H1 (cell line): ENCODE data around the gene CYP51A1. TPM values are rescaled to one million over a fixed set of nuclear protein-coding genes. Genes with fewer than 3 reads are reported as not detected.

Experiments used
- CTCF ChIA-PET: fragments of 300-600 bp; sonication (Branson Sonifier 250); formaldehyde crosslinking; loops from one replicate; lab custom pipeline; 2021; ENCODE audit not compliant: partially characterized antibody; lab: Charles Lee
- POLR2A ChIA-PET: fragments of 300-600 bp; sonication (Branson Sonifier 250); formaldehyde crosslinking; loops from one replicate; lab custom pipeline; 2021; ENCODE audit warnings: inconsistent platforms; ENCODE audit not compliant: partially characterized antibody; lab: Charles Lee
- DNase-seq, 2 experiments: peaks; one replicate each; pipeline versions ENCODE4 v3.0.0 to v3.0.0-alpha.2; 2010 to 2022; ENCODE audit warnings: low spot score in 2 of 2, low read depth in 1 of 2, mixed read lengths in 1 of 2
- FAIRE-seq: peaks from 2 replicates; lab custom pipeline; 2011; peaks lifted over from hg19 to GRCh38; lab: Jason Lieb, UNC
- H2AFZ ChIP-seq: 2 replicates; pipeline ENCODE4 v1.8.1; 2012; ENCODE audit warnings: low read length, inconsistent platforms
- H2AK5ac ChIP-seq: 2 replicates; pipeline ENCODE4 v1.6.1; 2013; ENCODE audit warnings: low read depth, low read length
- H2BK120ac ChIP-seq: replicated peaks from 2 replicates; pipeline ENCODE3; 2013; ENCODE audit warnings: low read depth, low read length, inconsistent platforms
- H2BK12ac ChIP-seq: 2 replicates; pipeline ENCODE4 v1.6.1; 2013; ENCODE audit warnings: low read depth, low read length
- H2BK15ac ChIP-seq: 2 replicates; pipeline ENCODE4 v1.6.1; 2013; ENCODE audit warnings: low read length
- H2BK20ac ChIP-seq: 2 replicates; pipeline ENCODE4 v1.6.1; 2013; ENCODE audit warnings: low read length
- H2BK5ac ChIP-seq: 2 replicates; pipeline ENCODE4 v1.6.1; 2013; ENCODE audit warnings: low read depth, low read length
- H3K14ac ChIP-seq: 2 replicates; pipeline ENCODE4 v1.6.1; 2013; ENCODE audit warnings: inconsistent platforms; ENCODE audit not compliant: insufficient read length
- H3K18ac ChIP-seq: 2 replicates; pipeline ENCODE4 v1.6.1; 2013; ENCODE audit warnings: low read length; ENCODE audit errors: extremely low read depth
- H3K23ac ChIP-seq: 2 replicates; pipeline ENCODE4 v1.6.1; 2013; ENCODE audit warnings: inconsistent platforms; ENCODE audit not compliant: insufficient read length
- H3K23me2 ChIP-seq: 2 replicates; pipeline ENCODE4 v1.6.1; 2013; ENCODE audit warnings: low read depth, low read length
- H3K27ac ChIP-seq: 2 replicates; pipeline ENCODE4 v1.6.1; 2011; ENCODE audit warnings: low read depth, low read length, inconsistent platforms
- H3K27me3 ChIP-seq, 4 experiments: replicated peaks in 1 of 4; 1 replicate in 1 of 4; 2 replicates in 3 of 4; pipeline versions ENCODE4 v1.6.1 to v1.8.1; 2011 to 2013; ENCODE audit warnings: low read length in 3 of 4, mild to moderate bottlenecking in 3 of 4, inconsistent platforms in 2 of 4, mixed read lengths in 2 of 4, moderate library complexity in 1 of 4; ENCODE audit not compliant: control insufficient read depth in 3 of 4, insufficient read depth in 3 of 4; ENCODE audit errors: extremely low read depth in 1 of 4
- H3K36me3 ChIP-seq, 4 experiments: 2 replicates each; pipeline versions ENCODE4 v1.6.1 to v1.8.1; 2011 to 2013; ENCODE audit warnings: mild to moderate bottlenecking in 4 of 4, low read length in 3 of 4, moderate library complexity in 2 of 4, control low read depth in 1 of 4, inconsistent platforms in 1 of 4; ENCODE audit not compliant: insufficient read depth in 4 of 4, control insufficient read depth in 2 of 4
- H3K4ac ChIP-seq: replicated peaks from 2 replicates; pipeline ENCODE3; 2013; ENCODE audit warnings: low read length, low read depth, mixed read lengths, inconsistent platforms; ENCODE audit not compliant: insufficient read length
- H3K4me1 ChIP-seq, 4 experiments: replicated peaks in 1 of 4; 1 replicate in 1 of 4; 2 replicates in 3 of 4; pipeline versions ENCODE4 v1.6.1 to v1.8.1; 2011 to 2013; ENCODE audit warnings: low read length in 3 of 4, inconsistent platforms in 2 of 4, mixed read lengths in 1 of 4; ENCODE audit not compliant: insufficient read depth in 4 of 4, control insufficient read depth in 3 of 4
- H3K4me2 ChIP-seq, 2 experiments: 2 replicates each; pipeline versions ENCODE4 v1.6.1 to v1.8.1; 2011 to 2013; ENCODE audit warnings: low read depth in 2 of 2, low read length in 2 of 2, control low read depth in 1 of 2, inconsistent platforms in 1 of 2, mild to moderate bottlenecking in 1 of 2; ENCODE audit not compliant: insufficient read depth in 1 of 2
- H3K4me3 ChIP-seq, 4 experiments: fragments of 200-600, 300-600 bp in 1 of 4; sonication (generic), shearing (Covaris generic), sonication (Bioruptor Twin) in 1 of 4; 2 replicates each; pipeline versions ENCODE4 v1.5.1 to v1.8.1; 2011 to 2016; ENCODE audit warnings: low read length in 4 of 4, low read depth in 3 of 4, control low read depth in 2 of 4, inconsistent platforms in 2 of 4, mild to moderate bottlenecking in 2 of 4, mixed read lengths in 1 of 4, moderate library complexity in 1 of 4; ENCODE audit not compliant: insufficient read depth in 2 of 4; ENCODE audit errors: extremely low read depth in 1 of 4
- H3K56ac ChIP-seq: replicated peaks from 2 replicates; pipeline ENCODE3; 2013; ENCODE audit warnings: low read depth, mild to moderate bottlenecking, mixed read lengths, low read length, inconsistent platforms; ENCODE audit not compliant: insufficient read length
- H3K79me1 ChIP-seq: 2 replicates; pipeline ENCODE4 v1.6.1; 2013; ENCODE audit warnings: low read depth, low read length, control low read depth
- H3K79me2 ChIP-seq, 2 experiments: 2 replicates each; pipeline versions ENCODE4 v1.6.1 to v1.8.1; 2012 to 2013; ENCODE audit warnings: low read length in 2 of 2, mild to moderate bottlenecking in 2 of 2, inconsistent platforms in 1 of 2; ENCODE audit not compliant: insufficient read depth in 2 of 2, control insufficient read depth in 1 of 2
- H3K9ac ChIP-seq, 4 experiments: replicated peaks in 1 of 4; 1 replicate in 1 of 4; 2 replicates in 3 of 4; pipeline versions ENCODE4 v1.6.1 to v1.8.1; 2011 to 2013; ENCODE audit warnings: low read depth in 3 of 4, low read length in 3 of 4, control low read depth in 2 of 4, mild to moderate bottlenecking in 2 of 4, moderate library complexity in 2 of 4, inconsistent platforms in 1 of 4; ENCODE audit errors: extremely low read depth in 1 of 4
- H3K9me3 ChIP-seq, 2 experiments: 2 replicates each; pipeline versions ENCODE4 v1.6.1 to v1.8.1; 2012 to 2013; ENCODE audit warnings: mild to moderate bottlenecking in 2 of 2, moderate library complexity in 2 of 2, control low read depth in 1 of 2, inconsistent platforms in 1 of 2, low read depth in 1 of 2, low read length in 1 of 2, mixed read lengths in 1 of 2; ENCODE audit not compliant: insufficient read depth in 2 of 2
- H4K20me1 ChIP-seq, 2 experiments: replicated peaks in 1 of 2; 2 replicates each; pipeline versions ENCODE3 to v1.8.1; 2011 to 2013; ENCODE audit warnings: inconsistent platforms in 2 of 2, low read length in 2 of 2, mild to moderate bottlenecking in 1 of 2; ENCODE audit not compliant: insufficient read depth in 2 of 2, control insufficient read depth in 1 of 2
- H4K5ac ChIP-seq: 2 replicates; pipeline ENCODE4 v1.6.1; 2013; ENCODE audit warnings: low read length, low read depth, mixed read lengths, inconsistent platforms; ENCODE audit not compliant: insufficient read length
- H4K8ac ChIP-seq: 2 replicates; pipeline ENCODE4 v1.8.0; 2013; ENCODE audit warnings: mild to moderate bottlenecking, moderate library complexity, low read length, inconsistent platforms; ENCODE audit not compliant: insufficient read depth; ENCODE audit errors: extremely low read depth
- H4K91ac ChIP-seq: replicated peaks from 2 replicates; pipeline ENCODE3; 2013; ENCODE audit warnings: low read length, mixed read lengths, inconsistent platforms; ENCODE audit not compliant: insufficient read length
- BCL11A ChIP-seq, 2 experiments: IDR thresholded peaks; one replicate each; pipeline ENCODE4 v1.6.1; 2011; ENCODE audit warnings: low read depth in 2 of 2, low read length in 2 of 2, mild to moderate bottlenecking in 2 of 2
- EZH2 ChIP-seq: fragments of 200-600 bp; sonication (generic); IDR thresholded peaks from 2 replicates; pipeline ENCODE4 v1.7.1; 2012; ENCODE audit warnings: low read depth, mild to moderate bottlenecking, moderate library complexity, low read length, inconsistent platforms; ENCODE audit not compliant: severe bottlenecking
- KDM5A ChIP-seq: fragments of 200-600 bp; IDR thresholded peaks from 2 replicates; pipeline ENCODE4 v1.7.1; 2012; ENCODE audit warnings: mild to moderate bottlenecking, low read length, inconsistent platforms, mixed read lengths
- POU5F1 ChIP-seq: IDR thresholded peaks from 2 replicates; pipeline ENCODE4 v1.6.1; 2011; ENCODE audit warnings: low read depth, mild to moderate bottlenecking, low read length, moderate library complexity
- SAP30 ChIP-seq: fragments of 300-600 bp; sonication (generic); IDR thresholded peaks from 2 replicates; pipeline ENCODE4 v1.7.1; 2012; ENCODE audit warnings: low read length, moderate library complexity, mild to moderate bottlenecking, inconsistent platforms; ENCODE audit not compliant: insufficient read depth, insufficient replicate concordance
- SIRT6 ChIP-seq: IDR thresholded peaks from one replicate; pipeline ENCODE4 v1.7.1; 2012; ENCODE audit warnings: low read length, inconsistent platforms
- SUZ12 ChIP-seq: fragments of 200-600 bp; sonication (generic); IDR thresholded peaks from 2 replicates; pipeline ENCODE4 v1.6.1; 2012; ENCODE audit warnings: mild to moderate bottlenecking, inconsistent platforms, low read length, moderate library complexity, mixed read lengths
- TBP ChIP-seq: IDR thresholded peaks from 2 replicates; pipeline ENCODE4 v1.6.1; 2011; ENCODE audit warnings: low read depth, low read length, improper control_type of control experiment
- WGBS, 2 experiments: shearing (Covaris generic) in 1 of 2; methylation state at CpG; one replicate each; pipeline versions ENCODE4 v1.1.6 to v1.1.7; 2013 to 2015; ENCODE audit warnings: low lambda C conversion rate in 2 of 2, mixed read lengths in 2 of 2, inconsistent platforms in 1 of 2, low coverage in 1 of 2, missing lambda C conversion rate in 1 of 2; ENCODE audit not compliant: insufficient replicate concordance in 2 of 2, insufficient coverage in 1 of 2, insufficient read length in 1 of 2; ENCODE audit errors: extremely low coverage in 1 of 2, missing lambda C conversion rate in 1 of 2; 5-methylcytosine and 5-hydroxymethylcytosine counted together
- polyA plus RNA-seq, 7 experiments: library from polyadenylated mRNA; depleted of rRNA in 3 of 7; stranded (reverse) in 5 of 7; unstranded in 2 of 7; fragments of >200 nt in 5 of 7; fragments of 200-250 nt in 2 of 7; gene quantifications; 1 replicate in 5 of 7; 2 replicates in 1 of 7; 4 replicates in 1 of 7; pipeline versions ENCODE4 v1.2.1 to v1.2.3, GENCODE V29; 2011 to 2013; ENCODE audit warnings: missing spikeins in 2 of 7, mixed read lengths in 2 of 7
- total RNA-seq: library from RNA; stranded (reverse); fragmentation: NEBNext Ultra II Directional; extraction: Animal tissue kit (Norgen Biotek cat#: 25700); gene quantifications from 2 replicates; pipeline ENCODE4 v1.2.1, GENCODE V29; 2021

Gene CYP51A1
- total and polyA plus RNA-seq, 2 of the 8 experiments (the other 6 are each of a cell fraction or from before 2014, with no cell fraction given), result 9.8 to 111 TPM

DNA sequence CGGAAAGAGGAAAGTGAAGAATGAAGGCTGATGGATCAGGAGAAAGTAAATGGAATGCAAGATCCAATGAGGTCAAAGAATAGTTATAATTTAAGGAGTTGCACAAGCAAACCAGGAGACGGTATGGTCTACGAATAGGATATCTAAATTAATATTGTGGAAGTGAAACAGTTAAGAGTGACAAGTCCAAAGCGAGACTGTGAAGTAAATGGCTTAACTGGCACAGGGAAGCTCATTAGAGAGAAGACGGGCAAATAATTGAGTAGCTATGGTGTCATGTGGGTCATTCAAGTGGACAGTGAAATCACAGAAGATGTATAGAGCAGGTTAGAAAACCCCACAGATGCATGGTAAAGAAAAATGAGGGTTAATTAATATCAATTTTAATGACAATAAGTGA lies 3.2 kb downstream of the CYP51A1 start:
- Histone ChIP-seq H3K23me2 (no peaks in the 10 kb centered on the region; the same call in 1 of the 2 replicates), H2BK15ac (no peak overlapping the region), H4K20me1 (peaks cover 0 to 7% of the 10 kb centered on the region in 2 experiments), H2BK12ac (no peak overlapping the region), H3K9me3 (no peaks in the 10 kb centered on the region), H3K4ac (no peak overlapping the region), H3K23ac (no peak overlapping the region), H3K4me2 (no peak overlapping the region), H3K27me3 (no peaks in the 10 kb centered on the region), H3K56ac (no peak overlapping the region), H3K18ac (no peak overlapping the region), H4K91ac (no peak overlapping the region), H2AFZ (no peak overlapping the region), H3K79me1 (no peaks in the 10 kb centered on the region; the same call in 1 of the 2 replicates), H3K27ac (no peak overlapping the region), H2BK20ac (no peak overlapping the region), H3K79me2 (peaks cover 6 to 47% of the 10 kb centered on the region in 2 experiments; a peak in 3 of 4 replicates), H3K14ac (no peak overlapping the region), H2AK5ac (no peak overlapping the region), H3K9ac (no peak overlapping the region), H3K36me3 (peaks cover 2 to 44% (median 26%) of the 10 kb centered on the region in 4 experiments; a peak in 7 of 8 replicates), H4K8ac (no peak overlapping the region), H2BK5ac (no peak overlapping the region), H4K5ac (no peak overlapping the region), H3K4me3 (no peak overlapping the region), H2BK120ac (no peak overlapping the region), H3K4me1 (peaks cover 0 to 6% (median 0%) of the 10 kb centered on the region in 4 experiments; a peak in 4 of 7 replicates)
- POLR2A ChIA-PET, result no interaction called here
- WGBS, 2 experiments, result 89% methylated on average over 5 of the region's 5 CpGs; no CpG with 5 or more reads in 1 of the 2 experiments
- CTCF ChIA-PET, result interaction anchor here (0.5 to 0.7 kb wide), 2 partner anchors 63 to 317 kb away, joined by 3 read pairs; no protein-coding TSS in a partner anchor
- no peak for TF ChIP-seq BCL11A (IDR thresholded peaks at IDR 0.05; ENCODE audit: low read depth in 2 of 2, low read length in 2 of 2)
- TF ChIP-seq SIRT6, result no peak
- no peak for TF ChIP-seq EZH2
- no peak for TF ChIP-seq TBP
- no peak for TF ChIP-seq KDM5A
- no peak for TF ChIP-seq SUZ12
- TF ChIP-seq SAP30, result no peak
- no peak for TF ChIP-seq POU5F1
- DNase-seq (no peak), FAIRE-seq (no peak)
